Ramos (cell line): ENCODE measurements around the gene VCP.

Experiments used
- in situ Hi-C: fragments of 300-500 bp; cut with MboI; formaldehyde crosslinking; loops from one replicate; pipeline ENCODE4 v1.14.3; 2022; ENCODE audit warnings: low sequenced_read_pairs; ENCODE audit not compliant: unreplicated experiment

Gene VCP

DNA sequence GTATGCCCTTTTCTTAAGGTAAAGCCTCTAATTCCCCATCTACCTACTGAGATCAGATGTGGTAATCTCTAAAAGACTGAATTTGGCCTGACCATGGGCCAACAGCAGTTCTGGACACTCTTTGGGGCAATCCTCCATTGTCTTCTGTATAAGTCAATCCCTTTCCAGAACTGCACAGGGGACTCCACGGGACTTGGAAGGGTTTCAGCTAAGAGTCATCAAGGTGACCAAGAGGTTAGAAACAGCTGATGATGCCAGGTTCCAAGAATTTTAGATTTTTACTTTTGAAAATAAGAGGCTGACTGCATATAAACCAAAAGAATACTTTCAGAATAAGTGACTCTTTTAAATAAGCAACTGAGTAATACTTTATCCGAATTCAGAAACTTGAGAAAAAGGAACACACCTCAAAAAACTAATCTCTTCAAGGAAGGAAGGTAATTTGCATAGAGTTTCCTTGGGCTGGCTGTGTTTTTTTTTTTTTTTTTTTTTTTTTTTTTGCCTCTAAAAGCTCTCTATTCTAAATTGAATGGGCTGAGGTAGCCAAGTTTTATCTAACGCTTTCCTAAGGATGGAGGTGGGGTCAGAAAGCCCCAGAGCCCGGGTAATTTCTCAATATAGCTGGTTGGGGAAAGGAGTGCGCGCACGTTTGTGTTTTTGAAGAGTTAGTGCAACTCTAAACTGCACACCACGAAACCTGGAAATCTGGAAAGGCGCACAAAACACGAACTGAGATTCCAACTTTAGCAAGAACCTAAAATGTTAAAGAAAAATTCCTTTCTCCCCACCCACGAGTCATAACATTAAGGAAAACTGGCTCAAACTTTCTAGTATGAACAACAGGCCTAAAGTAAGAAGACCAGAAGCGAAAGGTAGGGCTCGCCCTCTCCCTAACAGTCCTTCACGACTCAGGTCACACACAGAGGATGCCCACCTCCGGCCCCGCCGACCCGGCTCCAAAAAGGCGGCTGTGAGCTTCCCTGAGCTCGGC, 1.3 kb downstream of the VCP start:
- in situ Hi-C loops: no loop called here

DNA sequence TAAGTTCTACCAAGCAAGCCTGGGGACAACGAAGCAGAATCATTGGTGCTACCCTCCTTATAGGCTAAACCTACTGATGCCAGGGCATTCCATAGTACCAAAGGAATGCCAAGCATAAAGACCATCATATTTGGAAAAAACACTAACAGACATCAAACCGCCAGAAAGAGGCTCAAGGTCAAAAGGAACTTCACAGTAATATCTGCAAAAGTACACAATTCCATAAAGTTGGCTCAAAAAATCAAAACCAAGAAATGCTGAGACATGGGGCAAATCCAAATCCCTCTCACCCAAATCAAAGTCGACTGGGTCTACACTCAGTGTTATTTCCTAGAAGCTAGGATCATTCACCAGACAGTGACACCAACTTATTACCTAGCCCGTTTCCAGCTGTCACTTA, 3.4 kb downstream of the VCP start:
- in situ Hi-C loops: no loop called here

GRCh38 chr9:35067056-35067455, 5.4 kb downstream of the VCP start:
- in situ Hi-C loops: no loop called here

- in situ Hi-C loops: no loop called here
These were observed 11.7 kb downstream of the VCP start for GRCh38 chr9:35060548-35061207.

DNA sequence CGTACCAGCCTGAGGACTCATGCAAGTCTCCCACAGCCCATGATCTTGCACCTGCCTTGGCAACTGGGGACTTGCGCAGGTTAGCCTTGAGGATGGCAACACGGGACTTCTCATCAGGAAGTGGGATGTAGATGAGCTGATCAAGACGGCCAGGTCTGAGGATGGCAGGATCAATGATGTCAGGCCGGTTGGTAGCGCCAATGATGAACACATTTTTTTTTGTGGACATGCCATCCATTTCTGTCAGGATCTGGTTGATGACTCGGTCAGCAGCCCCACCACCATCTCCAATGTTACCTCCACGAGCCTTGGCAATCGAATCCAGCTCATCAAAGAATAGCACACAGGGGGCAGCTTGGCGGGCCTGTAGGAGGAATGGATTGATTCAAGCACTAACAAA, 13.0 kb downstream of the VCP start:
- in situ Hi-C loops: no loop called here

- in situ Hi-C loops: no loop called here
These were observed 15.2 kb downstream of the VCP start for GRCh38 chr9:35057271-35057620.

- in situ Hi-C loops: no loop called here
These were observed 15.7 kb downstream of the VCP start for GRCh38 chr9:35056571-35057270.

- in situ Hi-C loops: no loop called here
These were observed 17.4 kb downstream of the VCP start for GRCh38 chr9:35054871-35055644.

DNA sequence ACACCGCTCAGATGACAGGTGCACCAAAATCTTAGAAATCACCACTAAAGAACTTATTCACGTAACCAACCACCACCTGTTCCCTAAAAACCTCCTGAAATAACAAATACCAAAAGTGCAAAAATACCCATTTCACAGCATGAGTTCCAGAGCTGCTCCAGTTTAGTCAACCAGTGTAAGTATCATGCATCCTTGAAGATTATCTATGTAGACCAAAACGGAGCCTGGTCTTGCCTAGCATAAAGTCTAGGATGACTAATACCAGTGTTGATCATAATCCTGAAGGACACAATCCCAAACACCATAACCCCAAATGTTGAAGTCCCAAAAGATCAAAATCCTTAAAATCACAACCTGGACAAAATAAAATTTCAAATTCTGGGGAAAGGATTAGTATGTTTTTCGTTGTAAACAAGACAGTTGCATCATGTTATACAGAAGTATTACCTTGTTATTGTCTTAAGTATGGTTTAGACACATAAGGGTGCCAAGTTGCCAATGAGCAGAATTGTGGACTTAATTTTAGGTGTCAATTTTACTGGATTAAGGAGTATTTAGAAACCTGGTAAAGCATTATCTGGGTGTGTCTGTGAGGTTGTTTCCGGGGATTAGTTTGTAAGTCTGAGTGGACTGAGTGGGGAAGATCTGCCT, 18.1 kb downstream of the VCP start:
- in situ Hi-C loops: no loop called here

DNA sequence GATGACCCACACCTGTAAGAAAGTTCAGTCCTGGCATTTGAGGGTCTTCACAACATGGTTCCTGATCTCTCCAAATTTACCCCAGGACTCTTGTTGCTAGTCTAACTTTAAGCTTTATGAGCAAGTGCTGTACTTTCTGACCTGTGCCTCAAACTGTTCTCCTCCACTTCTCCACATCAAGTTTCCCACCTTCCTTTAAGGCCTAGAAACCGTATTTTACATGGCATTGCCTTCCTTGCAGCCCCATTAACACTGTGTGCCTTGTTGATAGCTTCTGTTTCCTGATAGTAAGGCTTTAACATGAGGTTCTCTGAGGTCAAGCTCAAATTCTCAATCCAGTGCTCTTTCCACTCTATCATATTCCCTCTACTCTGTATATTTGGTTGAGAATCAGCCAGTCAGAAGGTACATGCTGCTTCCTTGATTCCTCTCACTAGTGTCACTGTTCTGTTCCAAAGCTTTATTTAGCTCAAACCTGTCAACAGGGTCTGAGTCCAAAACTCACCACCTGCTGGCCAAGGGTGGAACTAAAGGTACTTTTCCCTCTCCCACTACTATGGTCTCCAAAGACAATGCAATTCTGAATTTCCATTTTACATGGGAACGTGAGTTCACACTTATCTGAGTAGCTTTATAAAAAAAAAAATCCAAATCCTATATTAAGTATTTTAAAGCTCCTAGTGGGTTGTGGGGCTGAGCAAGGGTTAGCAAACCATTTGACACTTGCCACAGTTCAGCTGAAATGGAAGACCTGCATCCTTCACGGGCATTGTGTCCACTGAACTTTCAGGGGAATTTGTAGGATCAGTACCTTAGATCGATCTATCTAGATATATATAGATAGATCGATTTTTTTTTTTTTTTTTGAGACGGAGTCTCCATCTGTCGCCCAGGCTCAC, 21.1 kb downstream of the VCP start:
- in situ Hi-C loops: no loop called here

GRCh38 chr9:35048511-35048910, 23.9 kb downstream of the VCP start:
- in situ Hi-C loops: no loop called here

DNA sequence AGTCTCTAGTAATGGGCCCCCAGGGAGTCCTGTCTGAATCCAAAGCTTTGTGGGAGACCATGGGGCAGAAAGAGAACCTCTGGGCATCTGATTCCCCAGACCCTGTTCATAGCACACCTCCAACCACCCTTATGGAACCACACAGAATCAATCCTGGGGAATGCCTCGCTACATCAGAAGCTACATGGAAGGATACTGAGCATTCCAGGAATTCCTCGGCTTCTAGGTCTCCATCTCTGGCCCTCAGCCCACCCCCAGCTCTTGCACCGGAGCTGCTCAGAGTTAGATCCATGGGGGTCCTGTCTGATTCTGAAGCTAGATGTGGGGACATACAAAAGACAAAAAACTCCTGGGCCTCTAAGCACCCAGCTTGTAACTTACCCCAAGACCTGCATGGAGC, 28.4 kb downstream of the VCP start:
- in situ Hi-C loops: no loop called here

DNA sequence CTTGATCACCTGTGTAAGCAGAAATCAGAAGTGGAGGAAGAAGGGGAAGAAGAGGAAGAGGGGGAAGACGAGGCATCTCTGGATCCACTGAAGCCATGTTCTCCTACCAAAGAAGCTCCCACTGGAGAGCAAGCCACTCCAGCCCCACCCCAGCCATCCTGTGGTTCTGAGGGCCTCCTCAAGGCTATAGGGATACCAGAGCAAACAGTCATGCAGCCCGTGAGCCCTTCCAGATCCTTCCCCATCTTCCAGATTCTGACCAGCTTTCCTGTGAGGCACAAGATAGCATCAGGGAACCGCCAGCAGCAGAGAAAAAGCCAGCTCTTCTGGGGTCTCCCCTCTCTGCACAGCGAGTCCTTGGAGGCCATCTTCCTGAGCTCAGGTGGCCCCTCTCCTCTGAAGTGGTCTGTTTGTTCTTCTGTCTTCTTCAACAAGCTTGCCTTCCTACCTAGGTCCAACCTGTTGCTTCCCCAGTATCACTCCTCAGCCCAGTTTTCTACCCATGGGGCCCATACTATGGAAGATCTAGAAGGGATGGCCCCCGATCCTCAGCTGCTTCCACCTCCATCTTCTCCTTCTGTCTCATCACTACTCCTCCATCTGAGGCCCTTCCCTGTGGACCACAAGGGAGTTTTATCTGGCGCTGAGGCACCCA, 29.4 kb downstream of the VCP start:
- in situ Hi-C loops: no loop called here

DNA sequence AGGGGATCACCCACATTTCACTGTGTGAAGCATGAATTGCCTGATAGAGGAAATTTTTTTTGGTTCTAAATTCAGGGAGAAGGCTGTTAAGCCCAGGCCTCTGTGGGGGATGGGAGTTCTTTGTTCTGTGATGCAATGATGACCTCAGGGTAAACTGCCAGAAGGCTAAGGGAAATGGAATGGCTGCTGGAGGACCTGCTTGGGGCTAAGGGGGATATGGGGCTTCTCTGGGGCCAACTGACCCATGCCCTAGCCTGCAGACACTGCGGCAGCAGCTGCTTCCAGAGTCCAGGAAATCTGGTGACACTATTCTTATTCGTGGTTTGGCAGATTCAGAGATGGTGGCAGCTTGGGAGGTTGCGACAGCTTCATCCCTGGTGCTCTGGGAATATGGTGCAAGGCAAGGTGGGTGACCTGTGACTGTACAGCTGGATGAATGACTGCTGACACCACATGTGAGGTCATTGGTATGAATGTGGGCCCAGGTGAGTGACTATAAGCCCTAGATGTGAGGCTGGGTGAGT, 30.3 kb downstream of the VCP start:
- in situ Hi-C loops: no loop called here

GRCh38 chr9:35035851-35036701, 36.3 kb downstream of the VCP start:
- in situ Hi-C loops: no loop called here

GRCh38 chr9:35033101-35033500, 39.3 kb downstream of the VCP start:
- in situ Hi-C loops: no loop called here

DNA sequence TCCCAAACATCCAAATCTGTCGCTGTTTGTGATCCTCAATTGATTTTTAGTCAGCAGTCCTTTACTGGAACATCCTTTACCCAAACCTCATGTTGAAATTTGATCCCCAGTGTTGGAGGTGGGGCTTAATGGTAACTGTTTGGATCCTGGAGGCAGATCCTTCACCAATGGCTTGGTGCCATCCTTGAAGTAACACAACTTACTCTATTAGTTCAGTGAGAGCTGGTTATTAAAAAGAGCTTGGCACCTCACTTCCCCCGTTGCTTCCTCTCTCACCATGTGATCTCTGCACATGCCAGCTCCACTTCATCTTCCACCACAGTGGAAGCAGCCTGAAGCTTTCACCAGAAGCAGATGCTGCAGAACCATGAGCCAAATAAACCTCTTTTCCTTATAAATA, 42.6 kb downstream of the VCP start:
- in situ Hi-C loops: no loop called here
